Panc1 (cell line): ENCODE results near the gene AFF2. TPM values are rescaled to one million over a fixed set of nuclear protein-coding genes. Genes with fewer than 3 reads are reported as not detected.

ENCODE experiments used
- ATAC-seq: fragments of 200-7000 bp; cut with Tn5 transposase; 2 replicates; pipeline ENCODE4 v1.9.1; 2020; ENCODE audit warnings: mild to moderate bottlenecking, moderate library complexity
- BruUV-seq: library from RNA; stranded (reverse); fragments of 400-500 nt; replicated peaks from 2 replicates; lab custom pipeline; 2021; lab: Mats Ljungman, UMichigan
- CTCF ChIA-PET: fragments of 300-600 bp; sonication (Branson Sonifier 250); formaldehyde crosslinking; loops from one replicate; lab custom pipeline; 2022; ENCODE audit warnings: antibody characterized with exemption; lab: Charles Lee
- POLR2A ChIA-PET: fragments of 300-600 bp; sonication (Branson Sonifier 250); formaldehyde crosslinking; loops from one replicate; lab custom pipeline; 2022; ENCODE audit warnings: antibody characterized with exemption; lab: Charles Lee
- DNase-seq: peaks from one replicate; pipeline ENCODE4 v3.0.0-alpha.2; 2010; ENCODE audit warnings: low read depth, low spot score
- H3K27ac ChIP-seq: 2 replicates; pipeline ENCODE4 v1.5.1; 2011; ENCODE audit warnings: mild to moderate bottlenecking, low read length, inconsistent platforms
- H3K27me3 ChIP-seq: fragments of 200-500 bp; sonication (Bioruptor generic); 2 replicates; pipeline ENCODE4 v1.6.0; 2014; ENCODE audit warnings: low read length, inconsistent platforms; ENCODE audit not compliant: control insufficient read depth, insufficient read depth
- H3K36me3 ChIP-seq: fragments of 200-500 bp; sonication (Bioruptor generic); 2 replicates; pipeline ENCODE4 v1.5.1; 2014; ENCODE audit warnings: inconsistent platforms, mild to moderate bottlenecking, low read length, moderate library complexity; ENCODE audit not compliant: control insufficient read depth, insufficient read depth
- H3K4me1 ChIP-seq: 2 replicates; pipeline ENCODE4 v1.5.1; 2011; ENCODE audit warnings: inconsistent platforms, mild to moderate bottlenecking, low read length, moderate library complexity; ENCODE audit not compliant: control insufficient read depth, insufficient read depth
- H3K4me3 ChIP-seq, 2 experiments: 2 replicates each; pipeline ENCODE4 v1.5.1; 2011 to 2012; ENCODE audit warnings: low read depth in 2 of 2, low read length in 2 of 2, mild to moderate bottlenecking in 2 of 2, inconsistent platforms in 1 of 2, moderate library complexity in 1 of 2
- H3K9me3 ChIP-seq: fragments of 200-500 bp; sonication (Bioruptor generic); 2 replicates; pipeline ENCODE4 v1.5.1; 2014; ENCODE audit warnings: low read depth, mild to moderate bottlenecking, inconsistent platforms, low read length, moderate library complexity; ENCODE audit not compliant: control insufficient read depth, insufficient read depth
- CTCF ChIP-seq: fragments of 450-650 bp; IDR thresholded peaks from 2 replicates; pipeline ENCODE4 v1.5.1; 2017; ENCODE audit warnings: mild to moderate bottlenecking
- POLR2AphosphoS5 ChIP-seq: IDR thresholded peaks from 2 replicates; pipeline ENCODE4 v1.6.1; 2012; ENCODE audit warnings: mild to moderate bottlenecking, low read depth, low read length, moderate library complexity
- REST ChIP-seq, 2 experiments: IDR thresholded peaks; 2 replicates each; pipeline ENCODE4 v1.6.1; 2011 to 2012; ENCODE audit warnings: low read depth in 2 of 2, control low read depth in 1 of 2, low read length in 1 of 2, mild to moderate bottlenecking in 1 of 2, moderate library complexity in 1 of 2; ENCODE audit not compliant: insufficient read depth in 1 of 2
- SIN3A ChIP-seq: IDR thresholded peaks from 2 replicates; pipeline ENCODE4 v1.6.1; 2012; ENCODE audit warnings: low read depth, mild to moderate bottlenecking, low read length, moderate library complexity, borderline replicate concordance; ENCODE audit not compliant: insufficient read depth
- TCF7L2 ChIP-seq: IDR thresholded peaks from 2 replicates; pipeline ENCODE4 v1.6.1; 2011; ENCODE audit warnings: mild to moderate bottlenecking, low read depth, low read length, inconsistent platforms
- in situ Hi-C: cut with HindIII; loops from 2 replicates; pipeline ENCODE4 v1.10.0; 2016; ENCODE audit warnings: low sequenced_read_pairs, low pct_unique_long_range_greater_than_20kb
- intact Hi-C: fragments of 100-400 bp; cut with micrococcal nuclease; formaldehyde crosslinking; loops from one replicate; pipeline ENCODE4 v1.10.0; 2022; ENCODE audit not compliant: unreplicated experiment
- total RNA-seq: library from RNA; stranded (reverse); gene quantifications from one replicate; pipeline ENCODE4 v1.2.1, GENCODE V29; 2021; ENCODE audit not compliant: unreplicated experiment

Gene AFF2
- total RNA-seq, 1 experiment from 2014 or later: 0.05 TPM

- no TSS peak for BruUV-seq
- Histone ChIP-seq H3K27me3 (no peaks in the 10 kb centered on the region), H3K4me3 (no peak overlapping the region), H3K27ac (no peak overlapping the region), H3K4me1 (no peaks in the 10 kb centered on the region), H3K36me3 (no peaks in the 10 kb centered on the region), H3K9me3 (no peaks in the 10 kb centered on the region)
- in situ Hi-C loops: no loop called here
- intact Hi-C loops: no loop called here
- no peak for ATAC-seq
- ChIA-PET CTCF (no interaction called here), POLR2A (no interaction called here)
- TF ChIP-seq SIN3A: no peak
- TF ChIP-seq TCF7L2: no peak
- TF ChIP-seq CTCF: no peak
- TF ChIP-seq REST (IDR thresholded peaks at IDR 0.05; ENCODE audit: insufficient read depth in 1 of 2, low read depth in 2 of 2, low read length in 1 of 2): no peak
- TF ChIP-seq POLR2AphosphoS5: no peak
- no peak for DNase-seq
These were observed 267.9 kb downstream of the AFF2 start for GRCh38 chrX:148768296-148768695.

GRCh38 chrX:148771440-148771839, 271.0 kb downstream of the AFF2 start:
- H3K27me3 ChIP-seq: no peaks in the 10 kb centered on the region
- in situ Hi-C loops (no loop called here), intact Hi-C loops (no loop called here)
- POLR2A ChIA-PET: no interaction called here
- BruUV-seq: no TSS peak
- no peak overlapping the region for H3K27ac ChIP-seq
- ATAC-seq (no peak), DNase-seq (no peak)
- no peaks in the 10 kb centered on the region for H3K4me1 ChIP-seq
- no peak overlapping the region for H3K4me3 ChIP-seq
- CTCF ChIA-PET: no interaction called here
- TF ChIP-seq CTCF (no peak), SIN3A (no peak), POLR2AphosphoS5 (no peak), TCF7L2 (no peak), REST (IDR thresholded peaks at IDR 0.05; ENCODE audit: insufficient read depth in 1 of 2, low read depth in 2 of 2, low read length in 1 of 2) (no peak)
- H3K9me3 ChIP-seq: no peaks in the 10 kb centered on the region
- H3K36me3 ChIP-seq: no peaks in the 10 kb centered on the region
